ENCODE data around the gene FAM32A.

Gene FAM32A

GRCh38 chr19:16203256-16204004, 18.2 kb downstream of the FAM32A start:
- DNase-seq: no peak

DNA sequence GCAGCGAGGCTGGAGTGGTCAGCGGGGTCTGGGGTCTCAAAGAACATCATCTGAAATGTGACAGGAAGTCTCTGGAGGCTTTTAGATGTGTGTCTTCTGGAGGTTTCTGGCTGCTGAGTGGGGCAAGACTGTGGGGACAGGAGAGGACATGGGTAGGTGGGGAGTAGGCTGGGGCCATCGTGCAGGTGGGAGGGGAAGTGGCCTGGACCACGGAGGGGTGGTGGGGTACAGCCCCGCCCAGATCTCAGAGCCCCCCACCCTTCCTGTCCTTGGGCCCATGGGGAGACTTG, 18.7 kb downstream of the FAM32A start:
- no peak for DNase-seq

DNA sequence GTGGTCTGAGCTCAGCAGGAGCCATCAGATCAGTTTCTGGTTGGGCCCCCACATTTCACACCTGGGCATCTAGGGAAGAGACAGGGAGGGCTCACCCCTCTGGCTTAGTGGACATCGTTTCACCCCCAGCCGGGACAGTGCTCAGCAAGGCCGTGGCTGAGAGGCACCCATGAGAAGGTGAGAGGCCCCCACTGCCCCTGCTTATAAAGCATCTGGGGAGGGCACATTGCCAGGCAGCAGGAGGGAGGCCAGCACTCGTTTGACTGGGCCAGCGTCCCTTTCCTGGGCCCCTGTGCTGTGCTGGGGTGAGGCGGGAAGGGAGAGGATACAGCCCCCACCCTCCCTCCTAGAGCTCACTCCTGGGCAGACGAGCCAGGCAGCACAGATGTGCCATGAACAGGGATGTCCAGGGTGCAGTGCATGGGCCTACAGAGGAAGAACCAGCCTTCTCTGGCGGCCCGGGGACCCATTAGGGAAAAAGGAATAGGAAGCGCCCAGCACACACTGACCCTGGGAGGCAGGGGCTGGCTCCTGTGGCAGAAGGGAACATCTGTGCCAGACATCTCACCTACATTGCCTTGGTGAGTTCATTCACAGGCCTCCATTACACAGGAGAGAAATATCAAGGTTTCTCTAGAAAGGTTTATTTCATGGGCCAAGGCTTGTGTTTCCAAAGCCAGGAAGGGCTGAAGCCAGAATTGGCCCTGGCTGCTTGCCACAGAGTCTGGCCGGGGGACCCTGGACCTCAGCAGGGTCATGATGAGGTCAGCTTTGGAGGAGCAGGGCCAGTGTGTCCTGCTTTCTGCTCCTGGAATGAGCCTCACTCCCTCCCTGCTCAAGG, 20.2 kb downstream of the FAM32A start:
- no peak for DNase-seq

DNA sequence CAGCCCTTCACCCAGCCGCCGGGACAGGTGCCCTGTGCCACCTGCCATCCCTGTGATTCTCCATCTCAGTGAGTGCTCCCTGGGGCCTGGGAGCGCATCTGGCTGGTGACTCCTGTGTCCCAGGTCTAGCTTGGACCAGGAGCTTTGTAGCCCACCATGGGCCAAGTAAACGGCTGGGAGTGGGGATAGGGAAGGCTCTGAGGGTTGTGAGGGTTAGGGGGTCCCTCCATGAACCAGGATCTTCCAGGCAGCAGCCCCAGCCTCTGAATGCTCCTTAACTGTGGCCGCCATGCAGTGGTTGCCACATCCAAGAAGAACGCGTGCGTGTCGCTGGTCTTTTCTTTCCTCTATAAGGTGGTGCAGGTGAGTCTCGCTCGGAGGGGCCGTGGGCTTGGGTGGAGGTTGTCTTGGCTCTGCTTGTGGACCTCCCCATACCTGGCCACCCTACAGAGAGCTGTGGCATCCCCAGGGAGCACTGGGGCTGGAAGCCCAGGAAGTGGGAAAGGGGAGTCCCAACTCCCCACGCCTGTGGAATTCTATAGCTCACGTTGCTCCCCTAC, 20.9 kb downstream of the FAM32A start:
- no peak for DNase-seq

DNA sequence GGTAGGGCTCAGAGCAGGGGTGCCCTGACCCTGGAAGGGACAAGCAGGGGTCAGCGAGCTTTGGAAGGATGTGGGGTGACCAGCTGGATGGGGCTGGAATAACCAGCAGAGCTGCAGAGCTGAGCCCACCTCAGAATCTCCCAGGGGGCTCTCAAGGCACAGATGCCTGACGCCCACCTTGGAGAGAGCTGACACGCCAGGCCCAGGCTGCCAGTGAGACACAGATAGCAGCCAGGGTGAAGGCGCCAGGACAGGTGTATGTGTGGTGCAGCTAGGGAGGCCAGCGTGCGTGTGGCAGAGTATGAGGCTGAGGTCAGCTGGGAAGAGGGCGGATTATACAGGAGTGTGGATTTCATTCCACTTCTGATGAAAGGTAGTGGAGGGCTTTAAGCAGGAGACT, 21.4 kb downstream of the FAM32A start:
- no peak for DNase-seq

DNA sequence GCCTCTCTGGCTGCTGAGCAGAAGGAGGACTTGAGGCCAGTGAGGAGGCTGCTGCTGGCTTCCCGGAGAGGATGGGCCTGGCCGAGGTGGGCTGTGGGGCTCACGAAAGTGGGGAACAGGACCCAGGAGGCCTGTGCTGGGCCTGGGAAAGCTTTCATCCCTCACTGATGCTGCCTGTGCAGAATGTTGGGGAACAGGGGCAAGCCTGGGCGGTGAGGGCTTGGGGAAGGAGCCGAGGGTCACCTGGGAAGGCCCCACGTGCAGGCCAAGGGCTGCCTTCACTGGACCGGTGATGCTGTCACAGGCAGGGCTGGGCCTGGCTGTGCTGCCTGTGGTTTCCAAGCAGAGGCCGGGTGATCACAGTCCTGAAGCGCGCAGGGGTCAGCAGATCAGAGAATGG, 21.9 kb downstream of the FAM32A start:
- no peak for DNase-seq

- DNase-seq: no peak
Measured at GRCh38 chr19:16207490-16208025, 22.3 kb downstream of the FAM32A start.

DNA sequence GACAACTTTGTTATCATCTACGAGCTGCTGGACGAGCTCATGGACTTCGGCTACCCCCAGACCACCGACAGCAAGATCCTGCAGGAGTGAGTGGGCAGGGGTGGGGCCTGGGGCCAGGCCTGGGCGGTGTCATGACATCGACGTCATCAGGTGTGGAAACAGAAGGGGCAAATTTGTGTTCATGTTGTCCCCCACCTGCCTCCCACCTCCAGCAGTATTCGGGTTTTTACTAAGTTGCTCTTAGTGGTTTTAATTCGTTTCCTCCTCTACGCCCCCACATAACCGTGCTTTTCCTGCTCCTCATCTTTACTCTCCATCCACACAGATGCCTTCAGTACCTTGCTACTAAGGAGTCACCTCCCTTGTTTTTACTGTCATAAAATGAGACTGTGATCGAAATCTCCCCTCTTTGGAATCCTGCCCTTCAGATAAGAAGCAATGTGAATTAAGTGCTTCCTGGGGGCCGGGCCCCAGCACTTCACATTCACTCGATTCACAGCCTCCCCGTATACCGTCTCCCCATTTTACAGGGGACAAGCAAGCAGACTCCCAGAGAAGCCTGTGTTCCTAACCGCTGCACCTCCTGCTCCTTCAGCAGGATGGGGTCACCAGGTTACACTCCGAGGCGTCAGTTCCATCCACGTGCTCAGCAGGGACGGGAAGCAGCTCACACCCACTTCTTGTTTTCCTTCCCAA, 23.0 kb downstream of the FAM32A start:
- no peak for DNase-seq

DNA sequence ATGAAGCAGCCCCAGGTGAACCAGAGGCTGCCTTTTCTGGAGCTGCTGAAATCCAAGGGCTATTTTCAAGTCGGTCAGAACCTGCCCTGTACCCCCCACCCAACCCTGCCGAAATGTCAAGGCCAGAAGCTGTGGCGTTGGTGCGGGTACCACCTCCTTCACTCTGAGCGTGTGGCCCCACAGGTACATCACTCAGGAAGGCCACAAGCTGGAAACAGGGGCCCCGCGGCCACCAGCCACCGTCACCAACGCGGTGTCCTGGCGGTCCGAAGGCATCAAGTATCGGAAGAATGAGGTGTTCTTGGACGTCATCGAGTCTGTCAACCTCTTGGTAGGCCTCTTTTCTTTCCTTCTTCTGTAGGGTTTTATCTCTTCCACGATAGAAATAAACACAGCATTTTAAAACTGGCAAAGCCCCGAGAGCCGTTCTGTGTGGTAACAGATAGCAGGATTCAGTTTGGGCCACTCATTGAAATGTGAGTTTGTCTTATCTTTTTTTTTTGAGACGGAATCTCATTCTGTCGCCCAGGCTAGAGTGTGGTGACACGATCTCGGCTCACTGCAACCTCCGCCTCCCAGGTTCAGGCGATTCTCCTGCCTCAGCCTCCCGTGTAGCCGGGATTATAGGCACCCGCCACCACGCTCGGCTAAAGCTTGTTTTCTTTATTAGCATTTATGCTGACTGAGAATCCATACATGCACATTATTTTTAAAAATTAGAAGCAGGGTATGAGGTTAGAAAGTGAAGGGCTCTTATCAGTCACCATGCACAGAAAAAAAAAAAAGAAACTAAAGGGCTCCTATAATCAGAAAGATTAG, 23.8 kb downstream of the FAM32A start:
- DNase-seq: no peak

- DNase-seq: no peak
Measured at GRCh38 chr19:16210168-16210567, 25.0 kb downstream of the FAM32A start.

DNA sequence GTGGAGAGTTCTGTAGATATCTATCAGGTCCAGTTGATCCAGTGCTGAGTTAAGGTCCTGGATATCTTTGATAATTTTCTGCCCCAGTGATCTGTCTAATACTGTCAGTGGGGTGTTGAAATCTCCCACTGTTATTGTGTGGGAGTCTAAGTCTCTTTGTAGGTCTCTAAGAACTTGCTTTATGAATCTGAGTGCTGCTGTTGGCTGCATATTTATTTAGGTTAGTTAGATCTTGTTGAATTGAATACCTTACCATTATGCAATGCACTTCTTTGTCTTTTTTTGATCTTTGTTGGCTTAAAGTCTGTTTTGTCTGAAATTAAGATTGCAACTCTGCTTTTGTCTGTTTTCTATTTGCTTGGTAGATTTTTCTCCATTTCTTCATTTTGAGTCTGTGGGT, 27.9 kb downstream of the FAM32A start:
- DNase-seq: no peak

DNA sequence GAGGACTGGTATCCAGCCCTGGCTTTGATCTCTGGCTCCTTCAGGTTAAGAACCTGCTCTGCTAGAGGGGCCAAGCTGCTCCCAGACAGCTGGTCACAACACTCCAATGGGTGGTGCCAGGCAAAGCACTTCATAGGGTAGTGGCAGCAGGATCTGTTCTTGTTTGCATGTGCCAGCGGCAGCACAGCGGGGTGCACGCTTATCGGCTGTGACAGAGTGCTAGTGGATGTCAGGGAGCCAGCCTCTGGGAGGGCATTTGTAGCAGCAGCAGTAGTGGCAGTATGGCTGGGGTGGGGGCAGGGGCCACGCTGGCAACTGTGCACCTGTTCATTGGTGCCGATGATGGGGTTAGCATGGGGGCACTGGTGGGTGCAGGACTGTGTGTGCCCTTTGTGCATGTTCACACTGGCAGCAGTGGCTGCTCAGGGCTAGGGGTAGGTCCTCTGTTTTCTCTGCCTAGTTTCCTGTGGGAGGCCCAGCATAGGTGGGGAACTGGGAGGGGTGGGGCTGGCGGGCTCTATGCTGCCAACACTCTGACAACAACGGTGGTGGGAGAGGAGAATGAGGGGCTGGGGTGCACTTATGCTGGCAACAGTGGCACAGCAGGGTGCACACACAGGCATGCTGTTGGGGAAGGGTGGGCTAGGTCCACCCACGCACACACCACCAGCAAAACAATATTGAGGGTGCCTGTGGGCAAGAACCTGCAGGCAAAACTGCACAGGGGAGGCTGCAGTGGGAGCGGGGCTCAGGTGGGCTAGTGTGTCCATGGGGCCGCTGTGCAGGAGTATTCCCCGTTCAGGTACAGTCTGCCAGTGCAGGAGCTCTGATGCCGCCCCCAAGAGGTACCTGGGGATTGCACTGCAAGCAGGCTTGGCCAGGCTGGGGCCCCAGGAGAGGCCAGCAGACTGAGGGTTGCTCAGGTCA, 31.8 kb downstream of the FAM32A start:
- DNase-seq: no peak

DNA sequence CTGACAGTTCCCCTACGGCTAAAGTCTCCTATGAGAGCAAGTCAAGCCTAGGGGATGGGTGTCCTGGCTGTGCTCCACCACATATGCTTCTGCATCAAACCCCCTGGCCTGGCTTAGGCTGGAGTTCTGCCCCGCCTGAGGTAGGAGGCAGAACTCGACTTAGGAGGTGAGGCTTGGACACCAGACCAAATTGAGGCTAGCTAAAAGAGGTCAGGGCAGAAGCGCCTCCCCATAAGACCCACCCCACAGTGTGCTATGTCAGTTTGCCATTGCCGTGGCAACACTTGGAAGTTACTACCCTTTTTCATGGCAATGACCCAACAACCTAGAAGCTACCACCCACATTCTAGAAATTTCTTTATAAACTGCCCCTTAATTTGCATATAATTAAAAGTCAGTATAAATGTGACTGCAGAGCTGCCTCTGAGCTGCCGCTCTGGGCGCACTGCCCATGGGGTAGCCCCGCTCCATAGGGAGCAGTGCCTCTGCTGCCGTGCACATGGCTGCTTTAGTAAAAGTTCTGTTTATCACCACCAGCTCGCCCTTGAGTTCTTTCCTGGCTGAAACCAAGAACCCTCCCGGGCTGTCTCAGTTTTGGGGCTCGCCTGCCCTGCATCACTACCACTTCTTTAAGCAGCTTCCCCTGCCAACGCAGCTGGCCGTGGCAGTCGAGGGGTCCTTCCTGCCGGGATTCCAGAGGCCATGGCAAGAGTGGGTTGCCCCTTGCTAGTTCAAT, 32.7 kb downstream of the FAM32A start:
- DNase-seq: no peak

GRCh38 chr19:16218851-16219250, 33.6 kb downstream of the FAM32A start:
- no peak for DNase-seq

- DNase-seq: no peak
Measured at GRCh38 chr19:16222806-16223205, 37.6 kb downstream of the FAM32A start.

DNA sequence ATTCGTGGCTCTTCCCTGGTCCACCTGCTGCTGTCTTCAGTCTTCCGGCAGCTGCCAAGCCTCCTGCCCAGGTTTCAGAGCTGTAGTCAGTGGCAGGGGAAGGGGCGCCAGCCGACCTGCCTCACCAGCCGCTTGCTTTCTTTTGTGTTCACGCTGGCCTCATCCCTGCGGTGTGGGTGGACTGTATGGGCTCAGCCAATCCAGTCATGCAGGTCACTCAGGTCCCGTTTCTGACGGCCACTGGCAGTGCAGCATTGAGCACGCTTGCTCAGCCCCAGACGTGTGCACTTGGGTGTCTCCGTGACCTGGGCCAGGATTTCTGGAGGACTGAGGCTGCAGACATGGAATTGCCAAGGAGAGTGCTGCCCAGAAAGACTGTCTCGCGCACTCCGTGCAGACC, 38.5 kb downstream of the FAM32A start:
- no peak for DNase-seq

DNA sequence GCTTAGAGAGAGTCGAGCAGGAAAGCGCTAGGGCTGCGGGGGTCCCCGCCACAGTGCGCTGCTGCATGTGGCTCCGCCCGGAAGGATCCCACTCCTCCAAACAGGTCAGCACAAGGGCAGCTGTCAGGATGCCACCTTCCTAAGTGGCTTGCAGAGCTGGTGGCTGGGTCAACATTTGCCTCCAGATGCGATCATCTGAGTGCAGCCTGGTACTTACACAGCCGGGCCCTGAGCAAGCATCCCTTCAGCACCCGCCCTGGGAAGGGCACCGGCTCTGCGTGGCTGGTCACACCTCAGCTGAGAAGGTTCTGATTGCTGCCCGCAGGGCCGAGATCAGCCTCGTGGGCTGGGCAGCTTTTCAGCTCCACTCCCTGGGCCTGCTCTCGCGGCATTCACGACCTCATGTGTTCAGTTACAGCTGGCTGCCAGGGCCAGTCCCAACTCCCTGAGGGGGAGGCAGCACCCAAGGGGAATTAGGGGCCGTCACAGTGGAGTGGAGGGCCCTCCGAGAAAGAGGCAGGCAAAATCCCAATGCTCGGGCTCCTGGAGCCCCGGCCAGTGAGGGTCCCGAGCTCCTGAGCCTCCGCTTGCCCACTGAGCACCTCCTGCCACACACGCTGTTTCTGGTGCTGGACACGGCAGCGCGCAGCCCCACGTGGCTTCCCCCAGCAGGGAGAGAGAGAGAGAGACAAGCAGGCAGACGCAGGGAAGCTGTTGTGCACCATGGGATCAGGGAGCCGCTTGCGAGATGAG, 39.3 kb downstream of the FAM32A start:
- no peak for DNase-seq

DNA sequence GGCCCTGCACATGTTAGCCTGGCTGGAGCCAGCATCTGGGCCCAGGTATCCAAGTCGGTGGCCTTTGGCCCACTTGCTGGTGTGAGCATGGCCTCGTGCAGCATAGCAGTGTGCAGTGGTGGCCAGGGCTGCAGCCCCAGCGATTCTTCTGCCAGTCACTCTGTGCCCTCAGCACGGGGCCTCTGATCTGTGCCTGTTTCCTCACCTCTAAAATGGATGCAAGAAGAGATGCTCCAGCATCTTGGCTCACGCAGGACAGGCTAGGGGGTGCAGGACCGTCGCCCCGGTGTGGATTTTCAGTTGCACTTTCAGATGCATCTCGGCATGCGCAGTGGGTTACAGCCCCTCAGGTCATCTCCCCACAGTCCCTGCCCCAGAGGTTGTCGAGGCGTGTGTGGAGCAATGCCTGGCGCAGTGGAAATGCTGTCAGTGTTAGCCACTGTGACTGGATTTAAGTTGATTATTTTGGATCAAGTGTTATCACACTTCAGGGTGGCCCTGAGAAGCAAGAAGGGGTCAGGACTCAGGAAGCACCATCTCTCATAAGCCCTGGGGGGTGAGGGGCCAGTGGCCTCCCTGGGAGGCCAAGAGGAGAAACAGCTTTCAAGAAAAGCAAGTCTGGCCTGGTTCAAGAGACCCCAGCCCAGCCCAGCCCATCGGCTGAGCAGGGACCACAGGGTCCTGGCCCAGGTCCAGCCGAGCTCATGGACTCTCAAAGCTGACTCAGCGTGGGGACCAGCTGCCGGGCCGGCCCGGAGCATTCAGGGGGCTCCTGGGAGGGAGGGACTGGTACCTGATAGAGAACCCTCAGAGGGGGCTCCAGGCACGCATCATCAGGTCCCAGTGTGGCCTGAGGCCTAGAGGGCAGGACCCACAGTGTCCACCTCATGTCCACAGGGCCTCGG, 40.3 kb downstream of the FAM32A start:
- no peak for DNase-seq

DNA sequence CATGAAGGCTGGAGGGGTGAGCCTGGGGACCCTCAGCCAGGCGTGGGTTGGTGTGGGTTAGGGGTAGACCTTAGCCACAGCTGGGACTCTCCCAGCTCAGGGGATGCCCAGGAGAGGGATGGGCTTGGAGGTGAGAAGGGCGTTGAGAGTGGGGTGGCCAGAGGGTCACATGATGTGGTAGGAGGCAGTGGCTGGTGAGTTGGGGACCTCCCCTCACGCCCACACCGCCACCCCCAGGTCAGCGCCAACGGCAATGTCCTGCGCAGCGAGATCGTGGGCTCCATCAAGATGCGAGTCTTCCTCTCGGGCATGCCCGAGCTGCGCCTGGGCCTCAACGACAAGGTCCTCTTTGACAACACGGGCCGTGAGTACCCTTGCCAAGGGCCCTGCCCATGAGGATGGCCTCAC, 41.0 kb downstream of the FAM32A start:
- DNase-seq: no peak

Measured in NCI-H2227 treated with DMSO at 0.1 percent for 48 hours (cell line).